Ishikawa (cell line): ENCODE results near the gene TSPOAP1.

Source experiments
- FOXM1 ChIP-seq: IDR thresholded peaks from 2 replicates; pipeline ENCODE4 v1.6.1; 2012; ENCODE audit warnings: low read depth, borderline replicate concordance
- ZBTB7A ChIP-seq: IDR thresholded peaks from 2 replicates; pipeline ENCODE4 v1.6.1; 2012; ENCODE audit warnings: low read depth
- TF ChIP-seq, protein P1 (sequence below): IDR thresholded peaks from 2 replicates; pipeline ENCODE4 v1.6.1; 2012

DNA sequence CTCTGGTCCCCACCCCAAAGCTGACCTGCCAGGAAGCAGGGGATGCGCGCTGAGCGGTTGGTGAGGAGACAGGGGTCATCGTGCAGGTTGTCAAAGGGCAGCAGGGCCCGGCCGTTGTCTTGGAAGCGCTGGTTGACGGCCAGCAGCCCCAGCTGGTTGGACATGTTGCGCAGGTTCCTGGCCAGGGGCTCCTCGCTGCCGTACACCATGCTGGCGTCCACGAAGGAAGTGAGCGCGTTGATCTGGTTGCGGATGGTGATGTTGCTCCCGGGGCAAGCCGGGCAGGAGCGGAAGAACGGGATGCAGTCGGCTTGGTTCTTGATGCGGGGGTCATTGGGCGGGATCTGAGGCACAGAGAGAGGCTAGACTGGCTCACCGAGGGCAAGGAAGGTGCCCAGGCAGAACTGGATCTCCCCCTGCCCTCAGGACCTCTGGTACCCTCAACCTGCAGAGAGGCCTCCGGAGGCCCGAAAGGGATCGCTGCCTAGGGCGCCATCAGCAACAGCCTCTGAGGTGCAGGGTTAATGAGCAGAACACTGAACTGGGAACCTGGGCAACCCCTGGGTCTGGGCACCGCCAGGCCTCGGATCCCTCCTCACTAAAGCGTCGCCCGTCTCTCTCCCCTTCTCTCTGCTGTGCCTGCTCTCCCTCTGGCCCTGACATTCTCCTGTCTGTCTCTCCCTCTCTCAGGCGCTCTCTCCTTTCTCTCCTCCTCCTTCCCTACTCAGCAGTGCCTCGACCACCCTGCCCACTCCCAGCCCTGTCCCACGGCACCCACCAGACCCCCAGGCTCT is 50.6 kb downstream of the TSPOAP1 start:
- TF ChIP-seq, protein P1, sequence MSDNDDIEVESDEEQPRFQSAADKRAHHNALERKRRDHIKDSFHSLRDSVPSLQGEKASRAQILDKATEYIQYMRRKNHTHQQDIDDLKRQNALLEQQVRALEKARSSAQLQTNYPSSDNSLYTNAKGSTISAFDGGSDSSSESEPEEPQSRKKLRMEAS = no peak
- TF ChIP-seq ZBTB7A (no peak), FOXM1 (no peak)
